WTC11 (cell line): ENCODE measurements around the gene DMWD. TPM values are rescaled to one million over a fixed set of nuclear protein-coding genes. Genes with fewer than 3 reads are reported as not detected.

Source experiments
- ATAC-seq: fragments of 200-7000 bp; cut with Tn5 transposase; 2 replicates; pipeline ENCODE4 v1.10.0; 2021; ENCODE audit warnings: mild to moderate bottlenecking, moderate library complexity
- CTCF ChIA-PET: fragments of 300-600 bp; sonication (Branson Sonifier 250); formaldehyde crosslinking; loops from one replicate; lab custom pipeline; 2021; ENCODE audit warnings: antibody characterized with exemption; lab: Charles Lee
- POLR2A ChIA-PET: fragments of 350-600 bp; sonication (Branson Sonifier 250); formaldehyde crosslinking; loops from one replicate; lab custom pipeline; 2021; ENCODE audit warnings: antibody characterized with exemption; lab: Charles Lee
- DNase-seq: peaks from one replicate; pipeline ENCODE4 v3.0.0; 2021; ENCODE audit warnings: low spot score
- H3K27ac Mint-ChIP-seq: 2 replicates; pipeline ENCODE4 v1.8.0; 2021; ENCODE audit warnings: mixed read lengths
- H3K27me3 Mint-ChIP-seq: 2 replicates; pipeline ENCODE4 v1.8.0; 2021; ENCODE audit warnings: low read depth, mild to moderate bottlenecking, moderate library complexity, mixed read lengths
- H3K36me3 Mint-ChIP-seq: 2 replicates; pipeline ENCODE4 v1.8.0; 2021; ENCODE audit warnings: mixed read lengths
- H3K4me1 Mint-ChIP-seq: 2 replicates; pipeline ENCODE4 v1.8.0; 2022; ENCODE audit warnings: mixed read lengths
- H3K4me3 Mint-ChIP-seq: 2 replicates; pipeline ENCODE4 v1.8.0; 2021; ENCODE audit warnings: mild to moderate bottlenecking, moderate library complexity, mixed read lengths
- H3K9me3 Mint-ChIP-seq: 2 replicates; pipeline ENCODE4 v1.8.0; 2021; ENCODE audit warnings: mixed read lengths
- ATF1 ChIP-seq: sonication (generic); formaldehyde crosslinking; IDR thresholded peaks from 2 replicates; pipeline ENCODE4 v1.8.1; 2023; ENCODE audit warnings: mild to moderate bottlenecking, moderate library complexity, missing genetic modification reagents
- ATF2 ChIP-seq: sonication (generic); formaldehyde crosslinking; IDR thresholded peaks from 2 replicates; pipeline ENCODE4 v1.8.1; 2022; ENCODE audit warnings: low read depth, missing genetic modification reagents, borderline replicate concordance
- CREB1 ChIP-seq: sonication (generic); formaldehyde crosslinking; IDR thresholded peaks from 2 replicates; pipeline ENCODE4 v1.8.0; 2023; ENCODE audit warnings: mild to moderate bottlenecking, missing genetic modification reagents
- E2F4 ChIP-seq: sonication (generic); formaldehyde crosslinking; IDR thresholded peaks from 2 replicates; pipeline ENCODE4 v1.8.1; 2022; ENCODE audit warnings: low read depth, mild to moderate bottlenecking, moderate library complexity, missing genetic modification reagents, borderline replicate concordance
- E2F5 ChIP-seq: sonication (generic); formaldehyde crosslinking; IDR thresholded peaks from 2 replicates; pipeline ENCODE4 v1.8.1; 2022; ENCODE audit warnings: mild to moderate bottlenecking, moderate library complexity, missing genetic modification reagents
- ETV6 ChIP-seq: sonication (generic); formaldehyde crosslinking; IDR thresholded peaks from 2 replicates; pipeline ENCODE4 v1.8.1; 2022; ENCODE audit warnings: mild to moderate bottlenecking, missing genetic modification reagents
- FOXK1 ChIP-seq: sonication (generic); formaldehyde crosslinking; IDR thresholded peaks from 2 replicates; pipeline ENCODE4 v1.8.0; 2022; ENCODE audit warnings: mild to moderate bottlenecking, moderate library complexity, missing genetic modification reagents
- FOXP1 ChIP-seq: sonication (generic); formaldehyde crosslinking; IDR thresholded peaks from 2 replicates; pipeline ENCODE4 v1.8.0; 2022; ENCODE audit warnings: missing genetic modification reagents, mild to moderate bottlenecking, moderate library complexity, borderline replicate concordance
- FOXP4 ChIP-seq: sonication (generic); formaldehyde crosslinking; IDR thresholded peaks from 2 replicates; pipeline ENCODE4 v1.8.0; 2022; ENCODE audit warnings: mild to moderate bottlenecking, missing genetic modification reagents
- GABPB1 ChIP-seq: sonication (generic); formaldehyde crosslinking; IDR thresholded peaks from 2 replicates; pipeline ENCODE4 v1.8.1; 2023; ENCODE audit warnings: mild to moderate bottlenecking, missing genetic modification reagents
- HMGXB4 ChIP-seq: sonication (generic); formaldehyde crosslinking; IDR thresholded peaks from 2 replicates; pipeline ENCODE4 v1.8.1; 2023; ENCODE audit warnings: mild to moderate bottlenecking, moderate library complexity, missing genetic modification reagents
- IRF1 ChIP-seq: sonication (generic); formaldehyde crosslinking; IDR thresholded peaks from 2 replicates; pipeline ENCODE4 v1.8.0; 2023; ENCODE audit warnings: missing genetic modification reagents
- KAT7 ChIP-seq: sonication (generic); formaldehyde crosslinking; IDR thresholded peaks from 2 replicates; pipeline ENCODE4 v1.8.1; 2023; ENCODE audit warnings: missing genetic modification reagents, mild to moderate bottlenecking, borderline replicate concordance
- NR3C1 ChIP-seq: sonication (generic); formaldehyde crosslinking; conservative IDR thresholded peaks from 2 replicates; pipeline ENCODE4 v1.8.1; 2023; ENCODE audit warnings: low read depth, mild to moderate bottlenecking, missing genetic modification reagents
- SP1 ChIP-seq: sonication (generic); formaldehyde crosslinking; conservative IDR thresholded peaks from 2 replicates; pipeline ENCODE4 v1.8.1; 2022; ENCODE audit warnings: missing genetic modification reagents
- TP53 ChIP-seq: sonication (generic); formaldehyde crosslinking; IDR thresholded peaks from 2 replicates; pipeline ENCODE4 v1.8.1; 2023; ENCODE audit warnings: mild to moderate bottlenecking, missing genetic modification reagents
- ZNF121 ChIP-seq: sonication (generic); formaldehyde crosslinking; IDR thresholded peaks from 2 replicates; pipeline ENCODE4 v1.8.0; 2023; ENCODE audit warnings: missing genetic modification reagents
- ZNF138 ChIP-seq: sonication (generic); formaldehyde crosslinking; conservative IDR thresholded peaks from 2 replicates; pipeline ENCODE4 v1.8.1; 2022; ENCODE audit warnings: mild to moderate bottlenecking, moderate library complexity, missing genetic modification reagents
- ZNF219 ChIP-seq: sonication (generic); formaldehyde crosslinking; IDR thresholded peaks from 2 replicates; pipeline ENCODE4 v1.8.0; 2023; ENCODE audit warnings: missing genetic modification reagents, mild to moderate bottlenecking, borderline replicate concordance
- ZNF263 ChIP-seq: sonication (generic); formaldehyde crosslinking; IDR thresholded peaks from 2 replicates; pipeline ENCODE4 v1.8.1; 2022; ENCODE audit warnings: low read depth, mild to moderate bottlenecking, moderate library complexity, missing genetic modification reagents
- ZNF416 ChIP-seq: fragments of 250-450 bp; sonication (Bioruptor Pico); IDR thresholded peaks from 2 replicates; pipeline ENCODE4 v1.9.0; 2021; ENCODE audit warnings: mild to moderate bottlenecking, inconsistent platforms
- ZSCAN18 ChIP-seq: fragments of 250-450 bp; sonication (Bioruptor Pico); IDR thresholded peaks from 2 replicates; pipeline ENCODE4 v2.1.2; 2022; ENCODE audit warnings: mild to moderate bottlenecking, moderate library complexity
- total RNA-seq: library from RNA; stranded (reverse); gene quantifications from 3 replicates; pipeline ENCODE4 v1.2.3, GENCODE V29; 2021
- TF ChIP-seq, protein P1 (sequence below): sonication (generic); formaldehyde crosslinking; IDR thresholded peaks from 2 replicates; pipeline ENCODE4 v1.8.1; 2023; ENCODE audit warnings: mild to moderate bottlenecking, missing genetic modification reagents

Gene DMWD
- total RNA-seq, 1 experiment from 2014 or later = 60.7 TPM

GRCh38 chr19:45815481-45816216 is 23.0 kb upstream of the DMWD start:
- H3K27me3 Mint-ChIP-seq = no peaks in the 10 kb centered on the region; the same call in none of the 2 replicates
- DNase-seq = peak; percentile 89

More at GRCh38 chr19:45815481-45816216, 23.0 kb upstream of the DMWD start:
- peaks cover 34% of the 10 kb centered on the region for H3K4me1 Mint-ChIP-seq
- H3K36me3 Mint-ChIP-seq = peaks cover 8% of the 10 kb centered on the region
- peak overlapping the region; percentile 95 for H3K27ac Mint-ChIP-seq
- ATAC-seq = peak; percentile 52
- no peaks in the 10 kb centered on the region for H3K9me3 Mint-ChIP-seq
- peak overlapping the region; percentile 89 for H3K4me3 Mint-ChIP-seq
- ChIA-PET CTCF (interaction anchor here (0.9 to 7.2 kb wide), 24 partner anchors 8 to 1536 kb away, joined by 3 to 135 read pairs (median 10); partner anchors contain the start of genes DMPK, DMWD, FOXA3 and IRF2BP1), POLR2A (interaction anchor here (0.6 to 4.0 kb wide), 8 partner anchors 16 to 296 kb away, joined by 3 to 47 read pairs (median 4); partner anchors contain the start of genes DMWD, FOXA3, QPCTL and SIX5)
- TF ChIP-seq ATF2 (CRISPR knock-in tag) (no peak), ZNF416 (CRISPR knock-in tag) (no peak), HMGXB4 (CRISPR knock-in tag) (0 out of 2 replicates have a peak, but pooled peaks have one; percentile 11), ATF1 (CRISPR knock-in tag) (no peak), FOXP4 (CRISPR knock-in tag) (0 out of 2 replicates have a peak, but pooled peaks have one; percentile 17), SP1 (peak; percentile 68), E2F5 (CRISPR knock-in tag) (no peak), ETV6 (CRISPR knock-in tag) (peak; percentile 71), ZSCAN18 (CRISPR knock-in tag) (no peak), FOXK1 (CRISPR knock-in tag) (0 out of 2 replicates have a peak, but pooled peaks have one; percentile 45), ZNF219 (no peak), CREB1 (no peak), TP53 (CRISPR knock-in tag) (0 out of 2 replicates have a peak, but pooled peaks have one; percentile 8), ZNF138 (peak; percentile 56; the same call in 1 of the 2 replicates), NR3C1 (no peak), ZNF121 (CRISPR knock-in tag) (peak; percentile 92), IRF1 (0 out of 2 replicates have a peak, but pooled peaks have one; percentile 26), KAT7 (CRISPR knock-in tag) (no peak), GABPB1 (CRISPR knock-in tag) (no peak), FOXP1 (CRISPR knock-in tag) (no peak; the same call in 1 of the 2 replicates), ZNF263 (peak; percentile 93), E2F4 (CRISPR knock-in tag) (no peak)
- TF ChIP-seq, protein P1, sequence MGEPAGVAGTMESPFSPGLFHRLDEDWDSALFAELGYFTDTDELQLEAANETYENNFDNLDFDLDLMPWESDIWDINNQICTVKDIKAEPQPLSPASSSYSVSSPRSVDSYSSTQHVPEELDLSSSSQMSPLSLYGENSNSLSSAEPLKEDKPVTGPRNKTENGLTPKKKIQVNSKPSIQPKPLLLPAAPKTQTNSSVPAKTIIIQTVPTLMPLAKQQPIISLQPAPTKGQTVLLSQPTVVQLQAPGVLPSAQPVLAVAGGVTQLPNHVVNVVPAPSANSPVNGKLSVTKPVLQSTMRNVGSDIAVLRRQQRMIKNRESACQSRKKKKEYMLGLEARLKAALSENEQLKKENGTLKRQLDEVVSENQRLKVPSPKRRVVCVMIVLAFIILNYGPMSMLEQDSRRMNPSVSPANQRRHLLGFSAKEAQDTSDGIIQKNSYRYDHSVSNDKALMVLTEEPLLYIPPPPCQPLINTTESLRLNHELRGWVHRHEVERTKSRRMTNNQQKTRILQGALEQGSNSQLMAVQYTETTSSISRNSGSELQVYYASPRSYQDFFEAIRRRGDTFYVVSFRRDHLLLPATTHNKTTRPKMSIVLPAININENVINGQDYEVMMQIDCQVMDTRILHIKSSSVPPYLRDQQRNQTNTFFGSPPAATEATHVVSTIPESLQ (CRISPR knock-in tag) = no peak
